H1 (cell line): ENCODE results near the gene NCKAP1. TPM values are rescaled to one million over a fixed set of nuclear protein-coding genes. Genes with fewer than 3 reads are reported as not detected.

ENCODE experiments used
- CHD1 ChIP-seq: IDR thresholded peaks from 2 replicates; pipeline ENCODE4 v1.6.1; 2012; ENCODE audit warnings: low read depth, low read length, improper control_type of control experiment
- EZH2 ChIP-seq: fragments of 200-600 bp; sonication (generic); IDR thresholded peaks from 2 replicates; pipeline ENCODE4 v1.7.1; 2012; ENCODE audit warnings: low read depth, mild to moderate bottlenecking, moderate library complexity, low read length, inconsistent platforms; ENCODE audit not compliant: severe bottlenecking
- SIX5 ChIP-seq: IDR thresholded peaks from 2 replicates; pipeline ENCODE4 v1.6.1; 2011; ENCODE audit warnings: mild to moderate bottlenecking, low read depth, low read length
- polyA plus RNA-seq, 7 experiments: library from polyadenylated mRNA; depleted of rRNA in 3 of 7; stranded (reverse) in 5 of 7; unstranded in 2 of 7; fragments of >200 nt in 5 of 7; fragments of 200-250 nt in 2 of 7; gene quantifications; 1 replicate in 5 of 7; 2 replicates in 1 of 7; 4 replicates in 1 of 7; pipeline versions ENCODE4 v1.2.1 to v1.2.3, GENCODE V29; 2011 to 2013; ENCODE audit warnings: missing spikeins in 2 of 7, mixed read lengths in 2 of 7
- total RNA-seq: library from RNA; stranded (reverse); fragmentation: NEBNext Ultra II Directional; extraction: Animal tissue kit (Norgen Biotek cat#: 25700); gene quantifications from 2 replicates; pipeline ENCODE4 v1.2.1, GENCODE V29; 2021
- TF ChIP-seq, protein P1 (sequence below): fragments of 300-600 bp; sonication (generic); IDR thresholded peaks from 2 replicates; pipeline ENCODE4 v1.7.1; 2012; ENCODE audit warnings: low read length, moderate library complexity, mild to moderate bottlenecking, inconsistent platforms; ENCODE audit not compliant: insufficient replicate concordance

NCKAP1 gene
- total and polyA plus RNA-seq, 2 of the 8 experiments (the other 6 are each of a cell fraction or from before 2014, with no cell fraction given) = 90.8 to 173 TPM

DNA sequence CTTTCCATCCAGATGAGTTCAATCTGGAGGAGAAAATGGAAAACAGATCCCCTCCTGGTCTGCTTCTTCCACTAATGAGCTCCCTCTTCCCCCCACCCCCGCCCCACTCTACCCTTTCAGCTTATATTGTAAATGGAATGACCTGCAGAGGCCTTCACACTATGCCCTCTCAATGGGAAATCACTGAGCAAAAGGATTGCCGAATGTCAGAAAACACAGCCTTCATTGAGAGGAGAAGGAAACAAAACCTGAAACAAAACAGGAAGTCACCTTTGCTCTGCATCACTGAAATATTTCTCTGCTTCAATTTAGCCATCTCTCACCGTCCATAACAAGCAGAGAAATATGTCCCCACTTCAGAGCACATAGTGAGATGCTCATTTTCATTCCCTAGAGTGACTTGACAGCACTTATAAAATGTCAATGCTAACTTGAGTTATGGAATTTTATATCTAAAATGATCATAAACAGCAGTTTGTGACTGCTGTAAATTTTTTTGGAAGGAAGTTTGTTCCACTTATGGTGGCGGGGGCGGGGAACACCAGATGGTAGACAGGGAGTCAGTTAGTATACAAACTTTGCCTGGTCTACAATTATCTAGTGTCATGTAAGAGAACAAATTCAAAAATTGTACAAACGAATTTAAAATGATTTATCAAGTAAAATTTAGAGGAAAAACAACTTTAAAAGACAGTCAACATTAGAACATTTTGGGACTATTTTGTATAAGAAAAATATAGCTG lies 170.0 kb downstream of the NCKAP1 start (continued):
- TF ChIP-seq, protein P1, sequence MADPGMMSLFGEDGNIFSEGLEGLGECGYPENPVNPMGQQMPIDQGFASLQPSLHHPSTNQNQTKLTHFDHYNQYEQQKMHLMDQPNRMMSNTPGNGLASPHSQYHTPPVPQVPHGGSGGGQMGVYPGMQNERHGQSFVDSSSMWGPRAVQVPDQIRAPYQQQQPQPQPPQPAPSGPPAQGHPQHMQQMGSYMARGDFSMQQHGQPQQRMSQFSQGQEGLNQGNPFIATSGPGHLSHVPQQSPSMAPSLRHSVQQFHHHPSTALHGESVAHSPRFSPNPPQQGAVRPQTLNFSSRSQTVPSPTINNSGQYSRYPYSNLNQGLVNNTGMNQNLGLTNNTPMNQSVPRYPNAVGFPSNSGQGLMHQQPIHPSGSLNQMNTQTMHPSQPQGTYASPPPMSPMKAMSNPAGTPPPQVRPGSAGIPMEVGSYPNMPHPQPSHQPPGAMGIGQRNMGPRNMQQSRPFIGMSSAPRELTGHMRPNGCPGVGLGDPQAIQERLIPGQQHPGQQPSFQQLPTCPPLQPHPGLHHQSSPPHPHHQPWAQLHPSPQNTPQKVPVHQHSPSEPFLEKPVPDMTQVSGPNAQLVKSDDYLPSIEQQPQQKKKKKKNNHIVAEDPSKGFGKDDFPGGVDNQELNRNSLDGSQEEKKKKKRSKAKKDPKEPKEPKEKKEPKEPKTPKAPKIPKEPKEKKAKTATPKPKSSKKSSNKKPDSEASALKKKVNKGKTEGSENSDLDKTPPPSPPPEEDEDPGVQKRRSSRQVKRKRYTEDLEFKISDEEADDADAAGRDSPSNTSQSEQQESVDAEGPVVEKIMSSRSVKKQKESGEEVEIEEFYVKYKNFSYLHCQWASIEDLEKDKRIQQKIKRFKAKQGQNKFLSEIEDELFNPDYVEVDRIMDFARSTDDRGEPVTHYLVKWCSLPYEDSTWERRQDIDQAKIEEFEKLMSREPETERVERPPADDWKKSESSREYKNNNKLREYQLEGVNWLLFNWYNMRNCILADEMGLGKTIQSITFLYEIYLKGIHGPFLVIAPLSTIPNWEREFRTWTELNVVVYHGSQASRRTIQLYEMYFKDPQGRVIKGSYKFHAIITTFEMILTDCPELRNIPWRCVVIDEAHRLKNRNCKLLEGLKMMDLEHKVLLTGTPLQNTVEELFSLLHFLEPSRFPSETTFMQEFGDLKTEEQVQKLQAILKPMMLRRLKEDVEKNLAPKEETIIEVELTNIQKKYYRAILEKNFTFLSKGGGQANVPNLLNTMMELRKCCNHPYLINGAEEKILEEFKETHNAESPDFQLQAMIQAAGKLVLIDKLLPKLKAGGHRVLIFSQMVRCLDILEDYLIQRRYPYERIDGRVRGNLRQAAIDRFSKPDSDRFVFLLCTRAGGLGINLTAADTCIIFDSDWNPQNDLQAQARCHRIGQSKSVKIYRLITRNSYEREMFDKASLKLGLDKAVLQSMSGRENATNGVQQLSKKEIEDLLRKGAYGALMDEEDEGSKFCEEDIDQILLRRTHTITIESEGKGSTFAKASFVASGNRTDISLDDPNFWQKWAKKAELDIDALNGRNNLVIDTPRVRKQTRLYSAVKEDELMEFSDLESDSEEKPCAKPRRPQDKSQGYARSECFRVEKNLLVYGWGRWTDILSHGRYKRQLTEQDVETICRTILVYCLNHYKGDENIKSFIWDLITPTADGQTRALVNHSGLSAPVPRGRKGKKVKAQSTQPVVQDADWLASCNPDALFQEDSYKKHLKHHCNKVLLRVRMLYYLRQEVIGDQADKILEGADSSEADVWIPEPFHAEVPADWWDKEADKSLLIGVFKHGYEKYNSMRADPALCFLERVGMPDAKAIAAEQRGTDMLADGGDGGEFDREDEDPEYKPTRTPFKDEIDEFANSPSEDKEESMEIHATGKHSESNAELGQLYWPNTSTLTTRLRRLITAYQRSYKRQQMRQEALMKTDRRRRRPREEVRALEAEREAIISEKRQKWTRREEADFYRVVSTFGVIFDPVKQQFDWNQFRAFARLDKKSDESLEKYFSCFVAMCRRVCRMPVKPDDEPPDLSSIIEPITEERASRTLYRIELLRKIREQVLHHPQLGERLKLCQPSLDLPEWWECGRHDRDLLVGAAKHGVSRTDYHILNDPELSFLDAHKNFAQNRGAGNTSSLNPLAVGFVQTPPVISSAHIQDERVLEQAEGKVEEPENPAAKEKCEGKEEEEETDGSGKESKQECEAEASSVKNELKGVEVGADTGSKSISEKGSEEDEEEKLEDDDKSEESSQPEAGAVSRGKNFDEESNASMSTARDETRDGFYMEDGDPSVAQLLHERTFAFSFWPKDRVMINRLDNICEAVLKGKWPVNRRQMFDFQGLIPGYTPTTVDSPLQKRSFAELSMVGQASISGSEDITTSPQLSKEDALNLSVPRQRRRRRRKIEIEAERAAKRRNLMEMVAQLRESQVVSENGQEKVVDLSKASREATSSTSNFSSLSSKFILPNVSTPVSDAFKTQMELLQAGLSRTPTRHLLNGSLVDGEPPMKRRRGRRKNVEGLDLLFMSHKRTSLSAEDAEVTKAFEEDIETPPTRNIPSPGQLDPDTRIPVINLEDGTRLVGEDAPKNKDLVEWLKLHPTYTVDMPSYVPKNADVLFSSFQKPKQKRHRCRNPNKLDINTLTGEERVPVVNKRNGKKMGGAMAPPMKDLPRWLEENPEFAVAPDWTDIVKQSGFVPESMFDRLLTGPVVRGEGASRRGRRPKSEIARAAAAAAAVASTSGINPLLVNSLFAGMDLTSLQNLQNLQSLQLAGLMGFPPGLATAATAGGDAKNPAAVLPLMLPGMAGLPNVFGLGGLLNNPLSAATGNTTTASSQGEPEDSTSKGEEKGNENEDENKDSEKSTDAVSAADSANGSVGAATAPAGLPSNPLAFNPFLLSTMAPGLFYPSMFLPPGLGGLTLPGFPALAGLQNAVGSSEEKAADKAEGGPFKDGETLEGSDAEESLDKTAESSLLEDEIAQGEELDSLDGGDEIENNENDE = no peak
- TF ChIP-seq CHD1 (no peak), EZH2 (no peak), SIX5 (no peak)
